HepG2 (cell line): Measurements from ENCODE around the gene SUPT4H1.

Experiments
- CEBPZ ChIP-seq: IDR thresholded peaks from 2 replicates; pipeline ENCODE4 v1.6.1; 2012; ENCODE audit warnings: low read length, improper control_type of control experiment
- CTCF ChIP-seq: sonication (generic); formaldehyde crosslinking; IDR thresholded peaks from 2 replicates; pipeline ENCODE4 v1.5.0; 2020; ENCODE audit warnings: mild to moderate bottlenecking, missing genetic modification reagents, moderate library complexity
- GFI1 ChIP-seq: sonication (generic); formaldehyde crosslinking; IDR thresholded peaks from 2 replicates; pipeline ENCODE4 v1.5.0; 2020; ENCODE audit warnings: missing genetic modification reagents, mild to moderate bottlenecking, borderline replicate concordance
- HOXA5 ChIP-seq: sonication (generic); formaldehyde crosslinking; IDR thresholded peaks from 2 replicates; pipeline ENCODE4 v1.4.0; 2020; ENCODE audit warnings: missing genetic modification reagents
- KAT8 ChIP-seq: IDR thresholded peaks from 2 replicates; pipeline ENCODE4 v1.6.1; 2016; ENCODE audit warnings: missing genetic modification reagents, missing compliant biosample characterization
- SRY ChIP-seq: sonication (generic); formaldehyde crosslinking; IDR thresholded peaks from 2 replicates; pipeline ENCODE4 v1.8.0; 2022; ENCODE audit warnings: mild to moderate bottlenecking, missing genetic modification reagents
- ZNF230 ChIP-seq: sonication (generic); formaldehyde crosslinking; IDR thresholded peaks from 2 replicates; pipeline ENCODE4 v1.4.0; 2020; ENCODE audit warnings: mild to moderate bottlenecking, missing genetic modification reagents
- ZNF510 ChIP-seq: sonication (generic); formaldehyde crosslinking; IDR thresholded peaks from 2 replicates; pipeline ENCODE4 v1.4.0; 2020; ENCODE audit warnings: low read depth, mild to moderate bottlenecking, missing genetic modification reagents
- ZNF780A ChIP-seq: sonication (generic); formaldehyde crosslinking; IDR thresholded peaks from 2 replicates; pipeline ENCODE4 v1.8.0; 2022; ENCODE audit warnings: mild to moderate bottlenecking, missing genetic modification reagents, moderate library complexity

- TF ChIP-seq HOXA5, result no peak
- no peak for TF ChIP-seq ZNF780A
- TF ChIP-seq CTCF (CRISPR knock-in tag), result no peak
- TF ChIP-seq CEBPZ, result no peak
- TF ChIP-seq SRY (CRISPR knock-in tag), result no peak
- no peak for TF ChIP-seq KAT8 (CRISPR knock-in tag)
- TF ChIP-seq ZNF230 (CRISPR knock-in tag), result no peak
- TF ChIP-seq GFI1 (CRISPR knock-in tag), result no peak
- TF ChIP-seq ZNF510, result no peak
Measured at GRCh38 chr17:58351182-58351581, 819 bp downstream of the SUPT4H1 start.
